Medulla oblongata (tissue), 1 donor: Measurements from ENCODE around the gene ADAMTS17.

Source experiments
- DNase-seq: peaks from one replicate; pipeline ENCODE4 v3.0.0-alpha.2; 2015; ENCODE audit errors: extremely low spot score

The ADAMTS17 gene

GRCh38 chr15:100022391-100022790, 319.4 kb downstream of the ADAMTS17 start:
- no peak for DNase-seq

GRCh38 chr15:100021653-100022052, 320.1 kb downstream of the ADAMTS17 start:
- DNase-seq: no peak

- DNase-seq: no peak
Measured at GRCh38 chr15:100020614-100021013, 321.2 kb downstream of the ADAMTS17 start.

GRCh38 chr15:100020189-100020588, 321.6 kb downstream of the ADAMTS17 start:
- DNase-seq: no peak

- no peak for DNase-seq
Measured at GRCh38 chr15:100019601-100020000, 322.2 kb downstream of the ADAMTS17 start.

GRCh38 chr15:100018191-100018590, 323.6 kb downstream of the ADAMTS17 start:
- no peak for DNase-seq

GRCh38 chr15:100017140-100017539, 324.6 kb downstream of the ADAMTS17 start:
- DNase-seq: no peak

GRCh38 chr15:100016632-100017031, 325.1 kb downstream of the ADAMTS17 start:
- no peak for DNase-seq

GRCh38 chr15:100011235-100011634, 330.5 kb downstream of the ADAMTS17 start:
- no peak for DNase-seq

- no peak for DNase-seq
Measured at GRCh38 chr15:100009372-100009771, 332.4 kb downstream of the ADAMTS17 start.

GRCh38 chr15:100008258-100008657, 333.5 kb downstream of the ADAMTS17 start:
- no peak for DNase-seq

- DNase-seq: no peak
Measured at GRCh38 chr15:100007609-100008008, 334.2 kb downstream of the ADAMTS17 start.

GRCh38 chr15:100005715-100006114, 336.1 kb downstream of the ADAMTS17 start:
- no peak for DNase-seq

GRCh38 chr15:100005013-100005412, 336.8 kb downstream of the ADAMTS17 start:
- DNase-seq: no peak

GRCh38 chr15:100002787-100003536, 338.8 kb downstream of the ADAMTS17 start:
- DNase-seq: no peak

GRCh38 chr15:100002086-100002620, 339.6 kb downstream of the ADAMTS17 start:
- peak; percentile 53 for DNase-seq

GRCh38 chr15:100001405-100001804, 340.4 kb downstream of the ADAMTS17 start:
- DNase-seq: no peak

- no peak for DNase-seq
Measured at GRCh38 chr15:99999282-100000070, 342.3 kb downstream of the ADAMTS17 start.

- no peak for DNase-seq
Measured at GRCh38 chr15:99998661-99999101, 343.1 kb downstream of the ADAMTS17 start.

- DNase-seq: no peak
Measured at GRCh38 chr15:99997112-99997651, 344.6 kb downstream of the ADAMTS17 start.

GRCh38 chr15:99996660-99997059, 345.1 kb downstream of the ADAMTS17 start:
- no peak for DNase-seq

- DNase-seq: no peak
Measured at GRCh38 chr15:99995543-99995942, 346.2 kb downstream of the ADAMTS17 start.
